Right lung (tissue), 10 donors: ENCODE results near the gene UBE2U. TPM values are rescaled to one million over a fixed set of nuclear protein-coding genes. Genes with fewer than 3 reads are reported as not detected.

Source experiments
- DNase-seq, 2 donors: peaks; one replicate each; pipeline ENCODE4 v3.0.0-alpha.2; 2013
- long read RNA-seq, 8 donors: transcript quantifications; one replicate each; lab custom pipeline, GENCODE V29; 2026
- polyA plus RNA-seq, 5 donors: library from polyadenylated mRNA; unstranded; fragments of 120-200 nt; gene quantifications; one replicate each; pipeline versions ENCODE4 v1.2.1 to v1.2.3, GENCODE V29; 2013; ENCODE audit warnings: inconsistent platforms in 1 of 5, low replicate concordance in 1 of 5; ENCODE audit not compliant: insufficient read length in 5 of 5, insufficient read depth in 1 of 5

Gene UBE2U, protein sequence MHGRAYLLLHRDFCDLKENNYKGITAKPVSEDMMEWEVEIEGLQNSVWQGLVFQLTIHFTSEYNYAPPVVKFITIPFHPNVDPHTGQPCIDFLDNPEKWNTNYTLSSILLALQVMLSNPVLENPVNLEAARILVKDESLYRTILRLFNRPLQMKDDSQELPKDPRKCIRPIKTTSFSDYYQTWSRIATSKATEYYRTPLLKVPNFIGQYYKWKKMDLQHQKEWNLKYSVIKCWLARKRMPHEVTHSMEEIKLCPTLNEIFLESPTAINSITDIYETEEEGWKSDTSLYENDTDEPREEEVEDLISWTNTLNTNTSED
- under 1 TPM in 3 of 5 donors, not detected in 2; 0.13 to 0.68 (median 0.60) TPM for polyA plus RNA-seq
- long read RNA-seq, donor 1, result 0 reads
- long read RNA-seq, donor 2, result 0 reads
- long read RNA-seq, donor 3, result 0 reads
- long read RNA-seq, donor 4, result 0 reads
- long read RNA-seq, donor 5, result 0 reads
- long read RNA-seq, donor 6, result 0 reads
- long read RNA-seq, donor 7, result 0 reads
- long read RNA-seq, donor 8, result 0 reads

- no peak for DNase-seq
Measured at GRCh38 chr1:64203420-64203819, at the start of gene UBE2U. Gene UBE2U, plus strand, starts transcription at chr1:64203623. Its CDS starts 428 bp downstream, at chr1:64204051.

DNA sequence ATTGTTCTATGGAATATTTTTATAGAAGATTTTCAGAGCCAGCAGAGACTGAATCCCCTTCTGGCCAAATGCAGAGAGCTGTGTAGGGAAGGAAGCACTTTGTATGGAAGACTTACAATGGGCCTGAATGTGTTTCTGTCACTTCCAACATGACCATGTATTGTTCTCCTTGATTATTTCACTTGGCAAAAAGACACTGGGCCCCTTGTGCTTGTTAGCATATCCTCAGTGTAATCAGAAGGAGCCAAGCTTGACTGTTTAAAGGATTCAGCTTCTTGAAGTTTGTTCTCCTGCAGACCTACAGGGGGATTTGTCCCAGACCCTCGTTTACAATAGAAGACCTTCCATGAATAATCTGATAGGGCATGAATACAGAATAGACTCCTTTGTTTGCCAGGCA, 48.1 kb upstream of the UBE2U start:
- no peak for DNase-seq

DNA sequence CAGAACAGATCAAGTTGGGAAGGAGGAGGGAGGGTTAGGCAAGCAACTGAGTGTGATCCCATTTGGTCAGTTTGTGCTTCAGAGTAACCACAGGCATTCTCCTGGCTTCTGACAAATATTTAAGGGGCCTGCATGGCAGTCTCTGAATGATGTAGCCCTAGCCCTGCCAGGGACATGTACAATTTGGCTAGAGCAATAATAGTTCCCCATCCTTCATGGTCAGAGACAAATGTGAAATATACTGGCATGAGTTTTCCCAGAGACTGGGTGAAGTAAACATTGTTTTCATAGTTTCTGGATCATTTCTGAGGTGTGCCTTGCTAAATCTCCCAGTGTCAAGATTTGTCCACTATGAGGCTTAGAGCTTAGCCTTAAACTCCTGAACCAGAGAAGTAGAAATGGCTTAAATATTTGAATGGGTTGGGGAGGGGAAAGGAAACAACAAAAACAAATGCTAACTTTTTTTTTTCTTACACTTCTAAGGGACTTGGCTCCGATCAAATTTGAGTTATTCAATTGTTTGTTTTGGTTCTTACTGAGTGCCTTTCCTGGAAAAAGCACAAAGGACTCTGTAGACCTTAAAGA, 42.0 kb upstream of the UBE2U start:
- DNase-seq, result no peak

- no peak for DNase-seq
Measured at GRCh38 chr1:64162151-64162550, 41.3 kb upstream of the UBE2U start.

DNA sequence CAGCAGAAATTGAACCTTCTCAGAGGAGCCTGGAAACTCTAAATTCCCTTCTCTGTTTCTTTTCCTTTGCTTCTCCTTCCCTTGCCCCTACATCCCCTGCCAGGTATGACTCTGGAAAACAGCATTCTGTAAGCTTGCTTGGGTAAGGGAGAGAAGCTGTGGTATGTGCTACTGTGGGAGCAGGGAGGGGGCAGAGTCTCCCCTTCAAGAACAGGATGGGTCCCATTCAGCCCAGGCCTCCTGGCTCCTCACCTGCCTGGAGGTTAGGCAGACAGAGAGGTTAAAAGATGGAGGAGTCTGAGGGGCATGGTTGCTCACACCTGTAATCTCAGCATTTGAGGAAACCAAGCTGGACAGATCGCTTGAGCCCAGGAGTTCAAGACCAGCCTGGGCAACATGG, 40.6 kb upstream of the UBE2U start:
- no peak for DNase-seq

DNA sequence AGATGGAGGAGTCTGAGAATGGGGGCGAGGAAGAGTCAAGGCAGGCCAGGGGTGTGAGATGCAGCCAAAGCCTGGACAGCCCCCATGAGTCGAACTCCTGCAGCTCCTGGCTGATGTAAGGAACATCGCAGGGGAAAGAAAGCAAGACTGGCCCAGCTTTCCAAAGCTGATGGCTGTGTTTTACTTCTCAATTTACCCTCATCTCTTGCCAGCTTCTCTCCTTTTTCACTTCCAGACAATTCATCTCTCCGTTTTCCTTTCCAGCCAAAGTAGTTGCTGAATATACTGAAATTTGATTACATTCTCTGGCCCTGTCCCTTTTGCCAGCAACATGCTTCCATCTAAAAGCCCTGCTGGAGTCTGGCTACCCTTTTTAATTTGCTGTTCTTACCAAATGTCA, 40.0 kb upstream of the UBE2U start:
- DNase-seq, result no peak

DNA sequence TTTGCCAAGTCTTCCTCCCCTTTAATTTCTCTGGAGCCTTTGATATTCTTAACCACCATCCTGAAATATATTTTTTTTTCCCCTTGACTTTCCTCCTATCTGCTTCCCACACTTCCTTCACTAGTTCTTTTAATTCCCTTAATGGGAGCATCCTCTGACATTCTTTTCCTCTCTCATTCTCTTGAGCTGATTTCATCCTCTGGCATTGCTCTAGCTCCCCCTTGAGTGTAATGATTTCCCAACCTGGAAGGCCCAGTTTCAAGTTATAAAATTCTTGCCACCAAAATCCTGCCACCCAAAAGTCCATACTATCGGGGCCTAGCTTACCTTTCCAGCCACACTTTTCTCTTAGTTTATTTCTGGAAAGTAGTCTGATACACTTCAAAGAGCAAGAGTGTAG, 39.5 kb upstream of the UBE2U start:
- no peak for DNase-seq

DNA sequence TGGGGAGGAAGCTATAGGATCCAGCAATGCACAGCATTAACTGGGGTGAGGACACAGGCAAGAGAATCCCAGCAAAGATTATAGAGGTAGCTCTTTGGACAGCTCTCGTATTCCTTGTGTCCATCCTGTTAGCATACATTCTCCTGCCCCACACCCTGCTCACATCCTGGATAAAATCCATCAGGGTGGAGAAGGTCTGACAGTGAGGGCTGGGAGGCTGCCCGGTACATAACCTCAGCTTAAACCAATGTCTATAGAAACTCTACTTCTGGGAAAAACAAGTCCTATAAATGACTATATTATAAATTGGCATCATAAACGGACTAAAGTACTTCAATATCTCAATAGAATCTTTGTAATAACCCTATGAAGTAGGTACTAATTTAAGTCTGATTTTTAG, 36.8 kb upstream of the UBE2U start:
- DNase-seq, result no peak

DNA sequence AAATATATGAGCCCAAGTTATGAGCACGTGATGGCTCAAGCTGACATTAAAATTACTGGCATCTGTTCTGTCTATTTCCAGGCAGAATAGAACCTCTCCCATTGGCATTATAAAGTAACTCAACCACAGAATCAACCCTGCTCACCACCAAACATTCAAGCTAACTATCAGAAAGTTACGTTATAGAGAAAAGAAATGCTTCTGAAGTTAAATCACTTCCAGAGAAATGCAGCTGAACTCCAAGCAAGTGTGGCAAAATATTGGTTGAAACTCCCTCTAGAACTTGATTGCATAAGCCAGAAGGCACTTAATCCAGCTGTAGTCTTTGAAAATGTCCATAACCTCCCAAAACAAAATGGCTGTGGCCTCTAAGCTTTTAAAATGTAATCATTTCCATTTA, 36.2 kb upstream of the UBE2U start:
- DNase-seq, result no peak

- DNase-seq, result peak; percentile 79 to 81
Measured at GRCh38 chr1:64171246-64171645, 32.2 kb upstream of the UBE2U start.

DNA sequence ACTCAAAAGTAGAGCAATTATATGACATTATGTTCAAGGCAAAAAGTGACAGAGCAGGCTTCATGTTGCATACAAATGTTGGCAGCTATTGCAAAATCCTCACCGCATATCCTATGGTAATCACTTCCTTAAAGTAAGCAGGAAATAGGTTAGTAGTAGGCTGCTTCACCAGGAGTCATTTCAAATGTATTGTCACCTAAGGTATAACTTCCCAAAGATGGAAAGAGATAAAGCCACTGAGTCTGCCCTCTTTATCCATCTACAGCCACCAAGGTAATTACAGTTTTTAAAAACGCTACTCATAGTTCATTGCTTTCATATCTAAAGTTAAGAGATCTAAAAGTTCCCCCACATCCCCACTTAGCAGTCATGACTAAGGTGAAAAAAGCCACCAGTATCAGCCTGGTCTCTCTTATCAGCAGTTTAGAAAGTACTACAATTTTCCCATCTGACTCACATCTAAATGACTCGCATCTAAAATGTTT, 31.6 kb upstream of the UBE2U start:
- peak in 1 of 2 donors; percentile 45 for DNase-seq

GRCh38 chr1:64172458-64172983, 30.9 kb upstream of the UBE2U start:
- DNase-seq, result peak; percentile 86

GRCh38 chr1:64173336-64173940, 30.0 kb upstream of the UBE2U start:
- DNase-seq, result no peak

DNA sequence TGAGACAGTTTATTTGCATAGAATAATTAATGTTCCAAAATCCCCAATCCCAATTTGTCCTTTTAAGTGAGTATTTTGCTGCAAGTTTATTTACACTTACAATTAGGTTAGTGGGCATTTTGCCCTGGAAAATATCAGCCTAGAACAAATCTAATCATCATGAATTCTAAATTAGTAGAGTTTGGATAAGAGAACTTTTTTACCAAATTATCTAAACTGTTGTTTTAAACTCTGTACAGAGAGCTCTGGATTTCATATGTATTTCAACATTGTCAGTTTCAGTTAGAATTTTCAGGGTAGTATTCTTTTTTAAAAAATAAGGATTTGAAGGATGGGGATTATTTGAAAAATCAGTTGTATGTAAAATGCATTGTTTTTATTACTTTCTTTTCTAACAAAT, 27.8 kb upstream of the UBE2U start:
- no peak for DNase-seq

- no peak for DNase-seq
Measured at GRCh38 chr1:64176659-64177058, 26.8 kb upstream of the UBE2U start.

DNA sequence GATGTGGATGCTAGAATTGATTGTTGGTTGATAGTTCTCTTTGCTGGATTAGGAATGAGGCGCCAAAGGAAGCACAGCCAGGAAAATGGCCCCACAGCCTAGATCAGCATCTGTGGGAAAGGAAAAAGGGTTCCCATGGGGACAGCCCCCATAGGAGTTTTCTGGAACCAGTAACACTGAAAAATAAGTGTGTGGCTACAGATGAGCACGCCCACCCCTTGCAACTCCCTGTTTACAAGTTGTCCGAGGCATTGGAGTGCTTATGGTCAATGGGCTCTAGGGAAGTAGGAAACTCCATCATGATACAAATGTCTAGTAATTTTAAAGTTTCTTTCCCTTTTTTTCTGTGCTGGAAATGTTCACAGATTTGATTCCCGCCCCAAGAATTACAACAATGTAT, 23.8 kb upstream of the UBE2U start:
- DNase-seq, result no peak

DNA sequence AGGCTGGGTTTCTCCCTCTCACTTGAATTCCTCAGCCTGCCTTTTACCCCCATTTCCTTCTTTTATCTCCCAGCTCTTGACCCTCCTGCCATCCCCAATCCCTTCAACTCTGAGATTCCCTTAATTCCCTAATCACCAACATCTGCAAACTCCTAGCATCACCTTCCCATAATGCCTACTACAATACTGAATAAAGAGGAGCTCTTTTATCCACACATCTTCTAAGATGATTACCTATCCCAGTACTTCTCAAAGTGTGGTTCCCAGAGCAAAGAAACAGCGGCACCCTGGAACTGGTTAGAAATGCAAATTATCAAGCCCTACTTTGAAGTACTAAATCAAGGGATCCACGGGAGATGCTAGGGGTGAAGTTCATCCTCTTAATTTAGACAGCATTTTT, 21.2 kb upstream of the UBE2U start:
- DNase-seq, result no peak

GRCh38 chr1:64183395-64184002, 19.9 kb upstream of the UBE2U start:
- no peak for DNase-seq

DNA sequence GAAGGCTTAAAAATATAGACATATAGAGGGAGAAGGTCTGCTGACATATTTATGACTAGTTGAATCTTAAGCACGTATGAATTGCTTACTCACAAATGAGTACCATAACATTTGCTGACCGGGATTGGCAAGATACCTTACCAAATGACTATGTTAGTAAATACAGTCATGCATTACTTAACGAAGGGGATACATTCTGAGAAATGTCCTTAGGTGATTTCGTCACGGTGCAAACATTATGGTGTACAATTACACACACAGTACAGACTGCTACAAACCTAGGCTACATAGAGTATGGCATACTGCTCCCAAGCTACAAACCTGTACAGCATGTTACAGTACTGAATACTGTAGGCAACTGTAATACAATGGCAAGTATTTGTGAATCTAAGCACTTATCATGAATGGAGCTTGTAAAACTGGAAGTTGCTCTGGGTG, 19.4 kb upstream of the UBE2U start:
- no peak for DNase-seq

DNA sequence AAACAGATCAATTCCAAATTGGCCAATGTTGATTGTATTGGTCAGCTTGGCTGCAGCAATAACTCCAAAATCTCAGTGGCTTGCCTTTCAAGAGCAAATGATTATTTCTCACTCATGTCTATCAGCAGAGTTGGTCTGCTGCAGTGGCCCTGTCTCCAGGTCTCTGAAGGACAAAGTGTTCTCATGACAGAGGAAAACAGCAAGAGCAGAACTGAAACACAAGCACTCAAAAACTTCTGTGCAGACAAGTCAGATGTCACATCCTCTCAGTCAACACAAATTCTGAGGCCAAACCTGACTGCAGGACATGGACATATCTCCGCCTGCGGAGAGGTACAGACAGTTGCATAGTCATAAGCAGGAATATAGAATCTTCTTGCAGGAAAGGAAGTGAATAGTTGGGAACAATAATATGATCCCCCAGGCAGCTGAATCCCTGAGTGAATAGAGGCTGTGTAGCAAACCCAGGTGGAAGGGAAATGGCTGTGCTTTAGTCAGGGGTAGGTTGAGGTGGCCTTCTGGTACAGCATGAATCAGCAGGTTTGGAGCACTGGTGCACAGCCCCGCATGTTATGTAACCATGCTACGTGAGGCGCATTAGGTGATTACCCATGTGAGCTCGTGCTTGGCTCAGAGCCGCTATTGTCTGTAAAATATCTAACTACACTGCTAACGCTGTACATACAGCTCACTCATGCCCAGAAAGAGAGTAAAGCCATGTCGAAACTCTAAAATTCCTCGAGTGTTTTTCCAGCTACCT, 17.1 kb upstream of the UBE2U start:
- no peak for DNase-seq

GRCh38 chr1:64186898-64187280, 16.5 kb upstream of the UBE2U start:
- DNase-seq, result no peak
